ACHN (cell line): ENCODE measurements around the gene MSRB1.
"Not testable (repeated sequence)": the region's sequence is repeated elsewhere in the genome, so short reads cannot be mapped to it uniquely, and the experiment has no call there.

Source experiments
- DNase-seq: peaks from one replicate; pipeline ENCODE4 v3.0.0-alpha.2; 2015
- in situ Hi-C: cut with HindIII; loops from 2 replicates; pipeline ENCODE4 v1.10.0; 2017; ENCODE audit warnings: low sequenced_read_pairs, low pct_ligation_motif_present, low pct_unique_long_range_greater_than_20kb

Gene MSRB1

GRCh38 chr16:1924095-1924494 lies 18.9 kb downstream of the MSRB1 start:
- no peak for DNase-seq
- in situ Hi-C loops = no loop called here

- no peak for DNase-seq
- in situ Hi-C loops = no loop called here
Observed at GRCh38 chr16:1923299-1924034, 19.5 kb downstream of the MSRB1 start.

- in situ Hi-C loops = no loop called here
- no peak for DNase-seq
Observed at GRCh38 chr16:1922357-1922756, 20.6 kb downstream of the MSRB1 start.

DNA sequence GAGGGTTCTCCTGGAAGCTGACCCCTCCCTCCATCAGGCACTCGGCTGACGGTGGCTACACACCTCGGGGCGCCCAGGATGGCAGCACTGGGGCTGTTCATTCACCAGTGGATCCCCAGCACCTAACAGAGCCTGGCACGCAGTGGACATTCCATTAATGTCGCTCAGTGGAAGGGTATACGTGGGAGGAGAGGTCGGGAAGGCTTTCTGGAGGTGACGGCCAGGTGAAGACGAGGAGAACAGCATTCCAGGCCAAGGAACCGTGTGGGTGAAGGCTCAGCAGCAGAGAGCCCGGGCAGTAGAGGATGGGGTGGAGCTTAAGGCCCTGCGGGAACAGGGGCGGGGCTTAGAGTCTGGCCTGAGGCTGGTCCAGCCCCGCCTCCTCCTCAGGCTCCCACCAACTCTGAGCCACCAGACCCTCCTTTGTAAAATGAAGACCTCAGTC lies 22.2 kb downstream of the MSRB1 start:
- in situ Hi-C loops = no loop called here
- peak; percentile 35 for DNase-seq

DNA sequence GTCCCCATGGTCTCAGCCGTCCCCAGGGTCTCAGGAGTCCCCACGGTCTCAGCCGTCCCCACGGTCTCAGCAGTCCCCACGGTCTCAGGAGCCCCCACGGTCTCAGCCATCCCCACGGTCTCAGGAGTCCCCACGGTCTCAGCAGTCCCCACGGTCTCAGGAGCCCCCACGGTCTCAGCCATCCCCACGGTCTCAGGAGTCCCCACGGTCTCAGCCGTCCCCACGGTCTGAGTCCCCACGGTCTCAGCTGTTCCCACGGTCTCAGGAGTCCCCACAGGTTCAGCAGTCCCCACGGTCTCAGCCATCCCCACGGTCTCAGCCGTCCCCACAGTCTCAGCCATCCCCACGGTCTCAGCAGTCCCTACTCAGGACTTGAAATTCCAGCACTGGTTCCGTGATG lies 22.9 kb downstream of the MSRB1 start:
- in situ Hi-C loops = not testable (repeated sequence)

DNA sequence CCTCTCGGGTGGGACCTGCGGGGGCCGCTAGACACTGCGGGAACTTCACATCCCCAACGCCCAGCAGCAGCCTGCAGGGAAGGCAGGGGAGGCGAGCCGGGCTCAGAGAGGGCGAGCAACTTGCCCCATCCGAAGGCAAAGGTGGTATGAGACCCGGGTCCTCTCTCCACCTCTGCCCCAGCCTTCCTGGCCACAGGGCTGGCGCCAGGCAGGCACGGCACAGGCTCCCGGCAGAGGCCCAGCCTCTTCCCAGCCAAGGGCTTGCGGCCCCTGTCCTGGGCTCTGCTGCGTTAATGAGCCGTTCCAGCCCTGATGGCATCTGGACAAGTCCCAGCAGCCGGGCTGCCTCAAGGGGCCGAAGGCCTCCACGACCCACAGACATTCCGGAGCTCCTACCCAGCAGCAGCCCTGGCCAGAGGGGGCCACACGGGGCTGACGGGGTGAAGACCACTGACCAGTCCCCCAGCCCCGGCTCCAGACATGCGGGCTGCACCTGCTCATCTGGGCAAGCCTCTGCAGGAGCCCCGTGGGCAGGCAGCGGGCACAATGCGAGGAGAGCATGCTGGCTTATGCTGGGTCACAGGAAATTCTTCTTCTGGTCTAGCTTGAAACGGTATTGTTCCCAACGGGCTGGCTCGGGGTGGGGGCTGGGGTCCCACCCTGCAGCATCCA lies 23.5 kb downstream of the MSRB1 start:
- no peak for DNase-seq
- in situ Hi-C loops = no loop called here

More for the DNA sequence above, 22.9 kb downstream of the MSRB1 start:
- not testable (repeated sequence) for DNase-seq

DNA sequence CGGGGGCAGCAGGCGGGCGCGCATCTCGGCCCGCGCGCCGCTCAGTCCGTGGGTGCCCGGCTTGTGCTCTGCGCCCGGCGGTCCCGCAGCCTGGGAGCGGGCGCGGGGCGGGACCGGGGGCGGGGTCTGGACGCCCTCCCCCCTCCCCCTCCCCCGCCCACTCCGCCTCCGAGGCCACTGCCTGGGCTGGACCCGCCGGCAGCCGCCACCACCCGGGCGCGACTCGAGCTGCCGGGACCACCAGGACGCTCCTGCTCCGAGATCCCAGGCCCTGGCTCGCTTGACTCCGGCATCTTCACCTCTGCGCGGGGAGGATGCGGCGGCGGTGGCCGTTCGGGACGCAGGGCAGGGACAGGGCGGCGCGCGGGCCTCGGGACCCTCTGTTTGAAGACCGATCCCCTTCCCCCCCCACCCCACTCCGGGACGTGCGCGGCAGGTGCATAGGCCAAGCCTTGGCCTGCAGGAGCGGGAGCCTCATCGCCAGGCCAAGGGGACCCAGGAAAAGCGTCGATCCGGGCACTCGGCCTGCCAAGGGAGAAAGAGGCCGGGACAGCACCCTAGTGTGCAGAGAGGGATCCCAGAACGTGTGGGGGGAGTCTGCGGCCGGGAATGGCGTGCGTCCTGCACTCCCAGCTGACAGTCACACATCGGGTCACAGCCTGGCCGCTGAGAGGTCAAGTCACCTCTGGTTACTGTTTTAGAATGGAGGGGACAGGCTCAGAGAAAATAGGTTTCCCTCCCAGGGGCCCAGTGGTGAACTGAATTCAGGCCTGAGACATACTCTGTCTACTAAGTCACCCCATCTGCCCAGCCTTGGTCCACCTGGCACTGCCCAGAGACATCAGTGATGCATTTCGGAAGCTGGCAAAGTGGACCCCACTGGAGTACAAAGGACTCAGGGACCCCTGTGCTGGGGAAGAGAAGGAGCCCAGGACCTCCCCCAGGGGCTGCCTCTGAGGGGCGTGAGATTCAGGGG lies 24.4 kb downstream of the MSRB1 start, which contains the start of gene HS3ST6:
HS3ST6 (minus strand) TSS at position 65 of the 976 bp plus-strand sequence. CDS start 92 bp downstream, outside the sequence.
- in situ Hi-C loops = no loop called here
- DNase-seq = no peak

GRCh38 chr16:1917665-1918350 lies 25.2 kb downstream of the MSRB1 start:
- in situ Hi-C loops = no loop called here
- no peak for DNase-seq

- DNase-seq = no peak
- in situ Hi-C loops = no loop called here
Observed at GRCh38 chr16:1917056-1917664, 25.8 kb downstream of the MSRB1 start.

DNA sequence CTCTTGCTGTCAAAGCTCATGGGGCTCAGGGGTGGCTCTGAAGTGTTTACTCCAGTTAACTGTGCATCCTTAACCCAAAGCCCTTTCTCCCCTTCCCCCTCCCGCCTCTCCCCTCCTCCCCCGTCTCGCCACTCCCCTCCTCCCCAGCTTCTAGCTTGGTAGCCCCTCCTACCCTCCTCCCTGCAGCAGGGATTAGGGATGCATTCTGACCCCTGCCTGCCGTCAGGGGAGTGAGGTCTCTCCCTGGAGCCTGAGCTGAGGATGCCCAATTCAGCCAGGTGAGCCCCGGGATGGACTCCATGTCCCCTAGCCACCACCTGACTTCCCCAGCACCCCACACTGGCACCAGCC lies 26.4 kb downstream of the MSRB1 start:
- in situ Hi-C loops = no loop called here
- DNase-seq = no peak

- in situ Hi-C loops = no loop called here
- no peak for DNase-seq
Observed at GRCh38 chr16:1915732-1916639, 27.0 kb downstream of the MSRB1 start.

DNA sequence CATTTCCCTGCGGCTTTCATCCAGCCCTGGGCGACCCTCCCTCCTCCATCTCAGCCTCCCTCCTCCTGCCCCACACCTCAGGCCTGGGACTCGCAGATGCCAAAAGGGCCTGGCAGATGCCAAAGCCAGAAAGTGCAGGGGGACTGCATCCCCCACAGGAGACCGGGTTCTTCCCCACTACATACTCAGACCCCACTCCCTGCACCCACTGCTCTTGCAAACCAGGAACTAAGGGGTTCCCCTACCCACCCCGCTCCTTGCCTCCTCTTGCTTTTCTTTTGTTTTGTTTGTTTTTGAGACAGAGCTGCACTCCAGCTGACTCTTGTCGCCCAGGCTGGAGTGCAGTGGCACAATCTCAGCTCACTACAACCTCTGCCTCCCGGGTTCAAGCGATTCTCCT lies 28.0 kb downstream of the MSRB1 start:
- no peak for DNase-seq
- in situ Hi-C loops = no loop called here

GRCh38 chr16:1914084-1914608 lies 28.9 kb downstream of the MSRB1 start:
- in situ Hi-C loops = no loop called here
- DNase-seq = no peak

- no peak for DNase-seq
- in situ Hi-C loops = no loop called here
Observed at GRCh38 chr16:1913327-1914083, 29.5 kb downstream of the MSRB1 start.

DNA sequence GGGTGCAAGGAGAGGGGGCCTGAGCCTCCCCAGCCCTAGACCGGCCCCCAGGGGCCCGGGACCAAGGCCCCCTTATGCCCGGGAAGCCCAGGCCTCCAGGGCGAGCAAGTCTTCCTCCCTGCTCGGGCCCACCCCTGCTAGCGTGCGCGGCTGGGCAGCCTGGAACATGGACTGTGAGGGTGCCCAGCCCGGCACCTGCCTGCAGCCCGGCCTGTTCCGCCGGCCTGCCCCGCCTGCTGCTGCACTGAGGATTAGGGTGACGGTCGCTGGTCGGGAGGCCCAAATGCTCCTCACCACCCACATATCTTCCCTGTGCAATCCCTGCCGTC lies 30.8 kb downstream of the MSRB1 start:
- no peak for DNase-seq
- in situ Hi-C loops = no loop called here

GRCh38 chr16:1911467-1912214 lies 31.4 kb downstream of the MSRB1 start:
- DNase-seq = no peak
- in situ Hi-C loops = no loop called here
